SK-N-SH (cell line): ENCODE measurements around the gene NID1. TPM values are rescaled to one million over a fixed set of nuclear protein-coding genes. Genes with fewer than 3 reads are reported as not detected.

Experiments
- CTCF ChIA-PET: fragments of 300-600, 350-600 bp; formaldehyde crosslinking; extraction: SDS; loops from one replicate; lab custom pipeline; 2021; lab: Yijun Ruan, JAX
- POLR2A ChIA-PET: fragments of 350-600 bp; sonication (Branson Sonifier 250); formaldehyde crosslinking; extraction: SDS; loops from one replicate; lab custom pipeline; 2020; ENCODE audit warnings: antibody characterized with exemption, inconsistent platforms; lab: Yijun Ruan, JAX
- DNase-seq: peaks from one replicate; pipeline ENCODE4 v3.0.0; 2012
- H2AFZ ChIP-seq: fragments of 200-600 bp; sonication (generic); 2 replicates; pipeline ENCODE4 v1.8.1; 2016; ENCODE audit warnings: antibody characterized with exemption, mild to moderate bottlenecking, low read depth
- H3F3A ChIP-seq: fragments of 200-600 bp; sonication (generic); replicated peaks from 2 replicates; pipeline ENCODE3; 2016; ENCODE audit warnings: antibody characterized with exemption, mild to moderate bottlenecking; ENCODE audit not compliant: insufficient read depth
- H3K27ac ChIP-seq, 2 experiments: fragments of 200-500 bp in 1 of 2; fragments of 200-600 bp in 1 of 2; sonication (Bioruptor generic) in 1 of 2; sonication (generic), shearing (Covaris generic) in 1 of 2; 2 replicates each; pipeline versions ENCODE4 v1.5.1 to v1.6.1; 2014 to 2016; ENCODE audit warnings: low read depth in 2 of 2, inconsistent platforms in 1 of 2, low read length in 1 of 2, mild to moderate bottlenecking in 1 of 2, mixed read lengths in 1 of 2
- H3K27me3 ChIP-seq: fragments of 200-600 bp; sonication (generic), shearing (Covaris generic); 2 replicates; pipeline ENCODE4 v1.6.1; 2016; ENCODE audit warnings: mixed run types; ENCODE audit not compliant: insufficient read depth
- H3K36me3 ChIP-seq, 2 experiments: fragments of 200-500 bp in 1 of 2; fragments of 200-600 bp in 1 of 2; sonication (Bioruptor generic) in 1 of 2; sonication (generic) in 1 of 2; replicated peaks in 1 of 2; 2 replicates each; pipeline versions ENCODE3 to v1.5.1; 2014 to 2016; ENCODE audit warnings: low read length in 1 of 2, mild to moderate bottlenecking in 1 of 2; ENCODE audit not compliant: insufficient read depth in 2 of 2, control insufficient read depth in 1 of 2
- H3K4me1 ChIP-seq, 2 experiments: fragments of 200-500 bp in 1 of 2; fragments of 200-600 bp in 1 of 2; sonication (Bioruptor generic) in 1 of 2; sonication (generic), shearing (Covaris generic) in 1 of 2; 2 replicates each; pipeline versions ENCODE4 v1.5.1 to v1.6.1; 2014 to 2016; ENCODE audit warnings: low read depth in 1 of 2, low read length in 1 of 2, mixed run types in 1 of 2; ENCODE audit not compliant: insufficient read depth in 2 of 2, control insufficient read depth in 1 of 2
- H3K4me2 ChIP-seq: fragments of 200-600 bp; sonication (generic), shearing (Covaris generic); 2 replicates; pipeline ENCODE4 v1.6.1; 2017; ENCODE audit warnings: mixed run types
- H3K4me3 ChIP-seq, 2 experiments: fragments of 200-500 bp in 1 of 2; fragments of 200-600 bp in 1 of 2; sonication (Bioruptor generic) in 1 of 2; sonication (generic), shearing (Covaris generic) in 1 of 2; 2 replicates each; pipeline versions ENCODE4 v1.5.1 to v1.8.1; 2014 to 2016; ENCODE audit warnings: low read depth in 2 of 2, inconsistent platforms in 1 of 2, low read length in 1 of 2, mild to moderate bottlenecking in 1 of 2, mixed read lengths in 1 of 2, moderate library complexity in 1 of 2
- H3K79me2 ChIP-seq: fragments of 200-600 bp; sonication (generic); 2 replicates; pipeline ENCODE4 v1.8.1; 2017; ENCODE audit warnings: mild to moderate bottlenecking; ENCODE audit not compliant: insufficient read depth
- H3K9ac ChIP-seq: fragments of 200-600 bp; sonication (generic); 2 replicates; pipeline ENCODE4 v1.6.1; 2017; ENCODE audit warnings: mixed run types
- H3K9me2 ChIP-seq: fragments of 200-600 bp; sonication (generic); 2 replicates; pipeline ENCODE4 v1.6.1; 2017; ENCODE audit warnings: mixed run types
- H3K9me3 ChIP-seq: fragments of 200-600 bp; sonication (generic); 2 replicates; pipeline ENCODE4 v1.6.1; 2017; ENCODE audit warnings: mixed run types, mild to moderate bottlenecking, moderate library complexity
- H4K20me1 ChIP-seq: fragments of 200-600 bp; sonication (generic); 2 replicates; pipeline ENCODE4 v1.6.1; 2017; ENCODE audit warnings: mild to moderate bottlenecking, mixed run types; ENCODE audit not compliant: insufficient read depth
- CHD2 ChIP-seq: fragments of 150-350 bp; IDR thresholded peaks from 2 replicates; pipeline ENCODE4 v1.6.1; 2018; ENCODE audit warnings: low read length; ENCODE audit not compliant: partially characterized antibody
- EP300 ChIP-seq, 2 experiments: IDR thresholded peaks; 2 replicates each; pipeline versions ENCODE4 v1.4.0 to v1.6.1; 2012; ENCODE audit warnings: borderline replicate concordance in 1 of 2, low read depth in 1 of 2, low read length in 1 of 2
- EZH2phosphoT487 ChIP-seq: fragments of 200-600 bp; sonication (generic); IDR thresholded peaks from 2 replicates; pipeline ENCODE4 v1.6.1; 2017; ENCODE audit warnings: low read depth, mixed run types, mild to moderate bottlenecking, antibody characterized with exemption, moderate library complexity, borderline replicate concordance
- FOXJ3 ChIP-seq: sonication (generic); formaldehyde crosslinking; IDR thresholded peaks from 2 replicates; pipeline ENCODE4 v1.5.1; 2020; ENCODE audit warnings: mild to moderate bottlenecking, missing genetic modification reagents
- FOXM1 ChIP-seq: IDR thresholded peaks from 2 replicates; pipeline ENCODE4 v1.4.0; 2012; ENCODE audit warnings: low read depth, mild to moderate bottlenecking
- GABPA ChIP-seq: IDR thresholded peaks from 2 replicates; pipeline ENCODE4 v1.4.0; 2012; ENCODE audit warnings: low read depth, mild to moderate bottlenecking
- MEF2A ChIP-seq: IDR thresholded peaks from 2 replicates; pipeline ENCODE4 v1.4.0; 2012; ENCODE audit warnings: low read depth, borderline replicate concordance
- NFIC ChIP-seq: IDR thresholded peaks from 2 replicates; pipeline ENCODE4 v1.4.0; 2012; ENCODE audit warnings: borderline replicate concordance
- NRF1 ChIP-seq: IDR thresholded peaks from 2 replicates; pipeline ENCODE4 v1.6.1; 2012; ENCODE audit warnings: low read depth, mild to moderate bottlenecking, low read length
- POLR2AphosphoS5 ChIP-seq: IDR thresholded peaks from 2 replicates; pipeline ENCODE4 v1.6.1; 2012; ENCODE audit warnings: low read depth, low read length
- RCOR1 ChIP-seq: fragments of 150-350 bp; IDR thresholded peaks from 2 replicates; pipeline ENCODE4 v1.6.1; 2017; ENCODE audit warnings: antibody characterized with exemption, low read length
- SIN3A ChIP-seq: IDR thresholded peaks from 2 replicates; pipeline ENCODE4 v1.6.1; 2012; ENCODE audit warnings: low read depth, mild to moderate bottlenecking, low read length, moderate library complexity, borderline replicate concordance
- TAF1 ChIP-seq: IDR thresholded peaks from 2 replicates; pipeline ENCODE4 v1.6.1; 2012; ENCODE audit warnings: low read depth, mild to moderate bottlenecking, low read length, moderate library complexity, borderline replicate concordance
- TCF12 ChIP-seq: IDR thresholded peaks from 2 replicates; pipeline ENCODE4 v1.4.0; 2012
- YY1 ChIP-seq: IDR thresholded peaks from 2 replicates; pipeline ENCODE4 v1.4.0; 2012; ENCODE audit warnings: low read depth, mild to moderate bottlenecking
- WGBS: methylation state at CpG from one replicate; pipeline ENCODE4 v1.1.6; 2017; ENCODE audit warnings: low lambda C conversion rate; 5-methylcytosine and 5-hydroxymethylcytosine counted together
- polyA plus RNA-seq, 3 experiments: library from polyadenylated mRNA; depleted of rRNA; stranded (reverse); fragments of >200 nt; gene quantifications; 2 replicates each; pipeline ENCODE4 v1.2.3, GENCODE V29; 2012
- TF ChIP-seq, protein P1 (sequence below): IDR thresholded peaks from 2 replicates; pipeline ENCODE4; 2012
- TF ChIP-seq, protein P2 (sequence below): fragments of 200-600 bp; sonication (generic); IDR thresholded peaks from 2 replicates; pipeline ENCODE4 v1.6.1; 2017; ENCODE audit warnings: antibody characterized with exemption, mild to moderate bottlenecking, moderate library complexity
- TF ChIP-seq, protein P3 (sequence below): IDR thresholded peaks from 2 replicates; pipeline ENCODE4 v1.6.1; 2012; ENCODE audit warnings: mild to moderate bottlenecking, low read depth, low read length, moderate library complexity

NID1 gene
- polyA plus RNA-seq, 1 of the 3 experiments (the other 2 are of a cell fraction) = 74.3 TPM

DNA sequence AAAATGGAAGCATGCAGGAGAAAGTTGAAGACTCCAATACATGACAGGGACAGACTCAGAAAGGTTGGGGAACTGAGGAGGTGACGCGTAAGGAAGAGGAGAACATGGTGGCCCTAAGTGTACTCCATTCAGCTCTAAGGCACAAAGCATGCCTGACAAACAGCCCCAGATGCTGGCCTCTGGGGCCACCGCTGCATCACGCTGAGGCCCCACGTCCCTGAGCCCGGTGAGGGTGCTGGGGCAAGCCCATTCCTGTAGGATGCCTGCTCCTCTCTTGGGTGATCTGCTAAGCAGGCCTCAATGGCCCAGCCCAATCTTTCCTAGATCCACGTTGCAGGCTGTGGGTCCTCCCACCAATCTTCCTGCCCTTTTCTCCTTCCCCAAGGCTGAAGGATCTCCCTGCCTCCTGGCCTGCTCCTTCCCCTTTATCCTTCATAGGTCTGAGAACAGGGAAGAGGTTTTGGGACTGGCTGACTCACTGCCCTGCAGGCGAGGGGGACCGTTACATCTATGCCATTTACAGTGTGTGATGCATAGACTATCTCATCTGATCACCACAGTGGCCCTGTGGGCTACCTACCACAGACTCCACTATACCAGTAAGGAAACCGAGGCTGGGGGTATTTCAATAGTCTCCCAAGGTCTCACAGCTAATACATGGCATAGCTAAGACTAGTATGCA, 16.8 kb upstream of the NID1 start:
- no peak for DNase-seq
- ChIA-PET POLR2A (no interaction called here), CTCF (no interaction called here)
- Histone ChIP-seq H3K4me2 (no peak overlapping the region), H3K9ac (no peak overlapping the region), H3K9me3 (no peaks in the 10 kb centered on the region), H3K4me3 (no peak overlapping the region), H3K27me3 (no peaks in the 10 kb centered on the region), H3F3A (peaks cover 7% of the 10 kb centered on the region), H3K36me3 (no peaks in the 10 kb centered on the region), H3K9me2 (no peaks in the 10 kb centered on the region), H3K79me2 (no peaks in the 10 kb centered on the region), H4K20me1 (no peaks in the 10 kb centered on the region), H3K27ac (no peak overlapping the region), H3K4me1 (peaks cover 4 to 8% of the 10 kb centered on the region in 2 experiments; a peak in 1 of 4 replicates), H2AFZ (no peak overlapping the region)
- 75% methylated on average over 9 of the region's 10 CpGs for WGBS
- TF ChIP-seq MEF2A (no peak), GABPA (no peak), EZH2phosphoT487 (no peak), FOXM1 (no peak), CHD2 (no peak), FOXJ3 (CRISPR knock-in tag) (no peak), SIN3A (no peak), RCOR1 (no peak), NRF1 (no peak), POLR2AphosphoS5 (no peak), TCF12 (no peak), YY1 (no peak), EP300 (IDR thresholded peaks at IDR 0.05; ENCODE audit: borderline replicate concordance in 1 of 2, low read depth in 1 of 2, low read length in 1 of 2) (no peak), TAF1 (no peak), NFIC (no peak)
- TF ChIP-seq, protein P1, sequence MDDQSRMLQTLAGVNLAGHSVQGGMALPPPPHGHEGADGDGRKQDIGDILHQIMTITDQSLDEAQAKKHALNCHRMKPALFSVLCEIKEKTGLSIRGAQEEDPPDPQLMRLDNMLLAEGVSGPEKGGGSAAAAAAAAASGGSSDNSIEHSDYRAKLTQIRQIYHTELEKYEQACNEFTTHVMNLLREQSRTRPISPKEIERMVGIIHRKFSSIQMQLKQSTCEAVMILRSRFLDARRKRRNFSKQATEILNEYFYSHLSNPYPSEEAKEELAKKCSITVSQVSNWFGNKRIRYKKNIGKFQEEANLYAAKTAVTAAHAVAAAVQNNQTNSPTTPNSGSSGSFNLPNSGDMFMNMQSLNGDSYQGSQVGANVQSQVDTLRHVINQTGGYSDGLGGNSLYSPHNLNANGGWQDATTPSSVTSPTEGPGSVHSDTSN = no peak
- TF ChIP-seq, protein P2, sequence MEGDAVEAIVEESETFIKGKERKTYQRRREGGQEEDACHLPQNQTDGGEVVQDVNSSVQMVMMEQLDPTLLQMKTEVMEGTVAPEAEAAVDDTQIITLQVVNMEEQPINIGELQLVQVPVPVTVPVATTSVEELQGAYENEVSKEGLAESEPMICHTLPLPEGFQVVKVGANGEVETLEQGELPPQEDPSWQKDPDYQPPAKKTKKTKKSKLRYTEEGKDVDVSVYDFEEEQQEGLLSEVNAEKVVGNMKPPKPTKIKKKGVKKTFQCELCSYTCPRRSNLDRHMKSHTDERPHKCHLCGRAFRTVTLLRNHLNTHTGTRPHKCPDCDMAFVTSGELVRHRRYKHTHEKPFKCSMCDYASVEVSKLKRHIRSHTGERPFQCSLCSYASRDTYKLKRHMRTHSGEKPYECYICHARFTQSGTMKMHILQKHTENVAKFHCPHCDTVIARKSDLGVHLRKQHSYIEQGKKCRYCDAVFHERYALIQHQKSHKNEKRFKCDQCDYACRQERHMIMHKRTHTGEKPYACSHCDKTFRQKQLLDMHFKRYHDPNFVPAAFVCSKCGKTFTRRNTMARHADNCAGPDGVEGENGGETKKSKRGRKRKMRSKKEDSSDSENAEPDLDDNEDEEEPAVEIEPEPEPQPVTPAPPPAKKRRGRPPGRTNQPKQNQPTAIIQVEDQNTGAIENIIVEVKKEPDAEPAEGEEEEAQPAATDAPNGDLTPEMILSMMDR = no peak
- TF ChIP-seq, protein P3, sequence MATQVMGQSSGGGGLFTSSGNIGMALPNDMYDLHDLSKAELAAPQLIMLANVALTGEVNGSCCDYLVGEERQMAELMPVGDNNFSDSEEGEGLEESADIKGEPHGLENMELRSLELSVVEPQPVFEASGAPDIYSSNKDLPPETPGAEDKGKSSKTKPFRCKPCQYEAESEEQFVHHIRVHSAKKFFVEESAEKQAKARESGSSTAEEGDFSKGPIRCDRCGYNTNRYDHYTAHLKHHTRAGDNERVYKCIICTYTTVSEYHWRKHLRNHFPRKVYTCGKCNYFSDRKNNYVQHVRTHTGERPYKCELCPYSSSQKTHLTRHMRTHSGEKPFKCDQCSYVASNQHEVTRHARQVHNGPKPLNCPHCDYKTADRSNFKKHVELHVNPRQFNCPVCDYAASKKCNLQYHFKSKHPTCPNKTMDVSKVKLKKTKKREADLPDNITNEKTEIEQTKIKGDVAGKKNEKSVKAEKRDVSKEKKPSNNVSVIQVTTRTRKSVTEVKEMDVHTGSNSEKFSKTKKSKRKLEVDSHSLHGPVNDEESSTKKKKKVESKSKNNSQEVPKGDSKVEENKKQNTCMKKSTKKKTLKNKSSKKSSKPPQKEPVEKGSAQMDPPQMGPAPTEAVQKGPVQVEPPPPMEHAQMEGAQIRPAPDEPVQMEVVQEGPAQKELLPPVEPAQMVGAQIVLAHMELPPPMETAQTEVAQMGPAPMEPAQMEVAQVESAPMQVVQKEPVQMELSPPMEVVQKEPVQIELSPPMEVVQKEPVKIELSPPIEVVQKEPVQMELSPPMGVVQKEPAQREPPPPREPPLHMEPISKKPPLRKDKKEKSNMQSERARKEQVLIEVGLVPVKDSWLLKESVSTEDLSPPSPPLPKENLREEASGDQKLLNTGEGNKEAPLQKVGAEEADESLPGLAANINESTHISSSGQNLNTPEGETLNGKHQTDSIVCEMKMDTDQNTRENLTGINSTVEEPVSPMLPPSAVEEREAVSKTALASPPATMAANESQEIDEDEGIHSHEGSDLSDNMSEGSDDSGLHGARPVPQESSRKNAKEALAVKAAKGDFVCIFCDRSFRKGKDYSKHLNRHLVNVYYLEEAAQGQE = no peak
